HG03342 (cell line): Measurements from ENCODE around the gene ASB10.

ENCODE experiments used
- ATAC-seq: cut with Tn5 transposase; IDR thresholded peaks from one replicate; pipeline ENCODE4 v1.9.1; 2021; ENCODE audit warnings: mild to moderate bottlenecking, moderate library complexity; ENCODE audit not compliant: unreplicated experiment

ASB10 gene

GRCh38 chr7:151210087-151210854 is 23.2 kb upstream of the ASB10 start, which contains the start of gene H2BK1:
TSS of gene H2BK1 (minus strand) at chr7:151210488. CDS start at chr7:151210318, 170 bp downstream.
- no peak for ATAC-seq

GRCh38 chr7:151209588-151209987 is 22.5 kb upstream of the ASB10 start:
- ATAC-seq, result no peak

GRCh38 chr7:151208253-151208862 is 21.3 kb upstream of the ASB10 start:
- no peak for ATAC-seq

- no peak for ATAC-seq
Observed at GRCh38 chr7:151207804-151208203, 20.8 kb upstream of the ASB10 start.

- ATAC-seq, result no peak
Observed at GRCh38 chr7:151207315-151207714, 20.3 kb upstream of the ASB10 start.

GRCh38 chr7:151206914-151207313 is 19.9 kb upstream of the ASB10 start:
- no peak for ATAC-seq

GRCh38 chr7:151205730-151206129 is 18.7 kb upstream of the ASB10 start:
- ATAC-seq, result no peak

GRCh38 chr7:151204383-151205032 is 17.5 kb upstream of the ASB10 start:
- ATAC-seq, result no peak

GRCh38 chr7:151202836-151203235 is 15.8 kb upstream of the ASB10 start:
- no peak for ATAC-seq

GRCh38 chr7:151201751-151202150 is 14.7 kb upstream of the ASB10 start:
- ATAC-seq, result no peak

- no peak for ATAC-seq
Observed at GRCh38 chr7:151201344-151201743, 14.3 kb upstream of the ASB10 start.

GRCh38 chr7:151198945-151199848 is 12.1 kb upstream of the ASB10 start:
- ATAC-seq, result no peak

- ATAC-seq, result no peak
Observed at GRCh38 chr7:151197932-151198331, 10.9 kb upstream of the ASB10 start.

- no peak for ATAC-seq
Observed at GRCh38 chr7:151195616-151196450, 8.8 kb upstream of the ASB10 start.

- no peak for ATAC-seq
Observed at GRCh38 chr7:151194188-151194587, 7.1 kb upstream of the ASB10 start.

GRCh38 chr7:151193203-151193978 is 6.3 kb upstream of the ASB10 start:
- no peak for ATAC-seq

- no peak for ATAC-seq
Observed at GRCh38 chr7:151192002-151192539, 5.0 kb upstream of the ASB10 start.

- ATAC-seq, result no peak
Observed at GRCh38 chr7:151191544-151191943, 4.5 kb upstream of the ASB10 start.

GRCh38 chr7:151189038-151189437 is 2.0 kb upstream of the ASB10 start:
- ATAC-seq, result no peak
